H9 (cell line): ENCODE measurements around the gene RAI1. TPM values are rescaled to one million over a fixed set of nuclear protein-coding genes. Genes with fewer than 3 reads are reported as not detected.

ENCODE experiments used
- DNase-seq: peaks from one replicate; pipeline ENCODE4 v3.0.0-alpha.2; 2017
- H2AFZ ChIP-seq: one replicate; pipeline ENCODE4 v1.6.1; 2013; ENCODE audit warnings: mild to moderate bottlenecking, low read length, control low read depth, moderate library complexity
- H2AK5ac ChIP-seq: 2 replicates; pipeline ENCODE4 v1.6.1; 2013; ENCODE audit warnings: low read length, control low read depth, mixed read lengths; ENCODE audit not compliant: insufficient read length
- H2BK120ac ChIP-seq: one replicate; pipeline ENCODE4 v1.6.1; 2013; ENCODE audit warnings: low read depth, mild to moderate bottlenecking, low read length, control low read depth, inconsistent platforms; ENCODE audit not compliant: poor library complexity, severe bottlenecking
- H2BK12ac ChIP-seq: 2 replicates; pipeline ENCODE4 v1.6.1; 2013; ENCODE audit warnings: low read length, control low read depth, mixed read lengths, low read depth; ENCODE audit not compliant: insufficient read length
- H2BK15ac ChIP-seq: 2 replicates; pipeline ENCODE4 v1.6.1; 2013; ENCODE audit warnings: low read depth, low read length, control low read depth
- H2BK20ac ChIP-seq: one replicate; pipeline ENCODE4 v1.6.1; 2013; ENCODE audit warnings: low read depth, mild to moderate bottlenecking, low read length, control low read depth, inconsistent platforms; ENCODE audit not compliant: poor library complexity, severe bottlenecking
- H2BK5ac ChIP-seq: 2 replicates; pipeline ENCODE4 v1.6.1; 2013; ENCODE audit warnings: low read length, control low read depth, mixed read lengths; ENCODE audit not compliant: insufficient read length
- H3K14ac ChIP-seq: 2 replicates; pipeline ENCODE4 v1.6.1; 2013; ENCODE audit warnings: low read length, control low read depth; ENCODE audit not compliant: insufficient read depth
- H3K18ac ChIP-seq: 2 replicates; pipeline ENCODE4 v1.6.1; 2013; ENCODE audit warnings: low read depth, mild to moderate bottlenecking, mixed read lengths, low read length, control low read depth; ENCODE audit not compliant: insufficient read length
- H3K23ac ChIP-seq: 2 replicates; pipeline ENCODE4 v1.6.1; 2013; ENCODE audit warnings: low read length, control low read depth, mixed read lengths, low read depth; ENCODE audit not compliant: insufficient read length
- H3K23me2 ChIP-seq: 2 replicates; pipeline ENCODE4 v1.6.1; 2013; ENCODE audit warnings: low read depth, mild to moderate bottlenecking, mixed read lengths, low read length, control low read depth; ENCODE audit not compliant: insufficient read length, poor library complexity, severe bottlenecking
- H3K27ac ChIP-seq: 2 replicates; pipeline ENCODE4 v1.5.1; 2013; ENCODE audit warnings: low read length, control low read depth, mixed read lengths, low read depth; ENCODE audit not compliant: insufficient read length
- H3K27me3 ChIP-seq: 2 replicates; pipeline ENCODE4 v1.6.1; 2013; ENCODE audit warnings: low read length, control low read depth, inconsistent platforms; ENCODE audit not compliant: insufficient read depth
- H3K4ac ChIP-seq: 2 replicates; pipeline ENCODE4 v1.6.1; 2013; ENCODE audit warnings: low read depth, mild to moderate bottlenecking, control low read depth, inconsistent platforms, low read length, moderate library complexity
- H3K4me1 ChIP-seq: 2 replicates; pipeline ENCODE4 v1.6.1; 2013; ENCODE audit warnings: low read length, control low read depth, inconsistent platforms; ENCODE audit not compliant: insufficient read depth
- H3K4me2 ChIP-seq: 2 replicates; pipeline ENCODE4 v1.6.1; 2013; ENCODE audit warnings: low read length, control low read depth, mixed read lengths; ENCODE audit not compliant: insufficient read length, insufficient read depth
- H3K56ac ChIP-seq: 2 replicates; pipeline ENCODE4 v1.6.1; 2013; ENCODE audit warnings: low read depth, mild to moderate bottlenecking, mixed read lengths, low read length, control low read depth; ENCODE audit not compliant: insufficient read length
- H3K79me1 ChIP-seq: 2 replicates; pipeline ENCODE4 v1.6.1; 2013; ENCODE audit warnings: low read depth, mild to moderate bottlenecking, moderate library complexity, low read length, control low read depth, inconsistent platforms; ENCODE audit not compliant: insufficient read depth, poor library complexity, severe bottlenecking
- H3K79me2 ChIP-seq: 2 replicates; pipeline ENCODE4 v1.6.1; 2013; ENCODE audit warnings: low read length, control low read depth, inconsistent platforms; ENCODE audit not compliant: insufficient read depth
- H3K9ac ChIP-seq: 2 replicates; pipeline ENCODE4 v1.6.1; 2013; ENCODE audit warnings: low read length, control low read depth, mixed read lengths; ENCODE audit not compliant: insufficient read length; ENCODE audit errors: extremely low read depth
- H3K9me3 ChIP-seq: one replicate; pipeline ENCODE4 v1.6.1; 2013; ENCODE audit warnings: low read depth, low read length, inconsistent platforms; ENCODE audit not compliant: control insufficient read depth
- H3T11ph ChIP-seq: one replicate; pipeline ENCODE4 v1.6.1; 2013; ENCODE audit warnings: mild to moderate bottlenecking, low read length, control low read depth, inconsistent platforms
- H4K20me1 ChIP-seq: one replicate; pipeline ENCODE4 v1.6.1; 2013; ENCODE audit not compliant: control insufficient read depth, insufficient read length, insufficient read depth
- H4K5ac ChIP-seq: 2 replicates; pipeline ENCODE4 v1.6.1; 2013; ENCODE audit warnings: low read depth, mild to moderate bottlenecking, mixed read lengths, low read length, control low read depth; ENCODE audit not compliant: insufficient read length
- H4K8ac ChIP-seq: replicated peaks from 2 replicates; pipeline ENCODE4 v1.6.1; 2013; ENCODE audit warnings: low read length, control low read depth, mixed read lengths, low read depth; ENCODE audit not compliant: insufficient read length
- H4K91ac ChIP-seq: 2 replicates; pipeline ENCODE4 v1.6.1; 2013; ENCODE audit warnings: low read depth, mild to moderate bottlenecking, moderate library complexity, mixed read lengths, low read length, control low read depth; ENCODE audit not compliant: insufficient read length
- H3K27ac Mint-ChIP-seq, 3 experiments: 2 replicates in 2 of 3; 3 replicates in 1 of 3; pipeline ENCODE4 v1.8.0; 2020 to 2021; ENCODE audit warnings: mixed read lengths in 3 of 3, mild to moderate bottlenecking in 1 of 3, moderate library complexity in 1 of 3
- H3K27me3 Mint-ChIP-seq: 2 replicates; pipeline ENCODE4 v1.8.0; 2021; ENCODE audit warnings: low read depth, mild to moderate bottlenecking, moderate library complexity, mixed read lengths
- H3K36me3 Mint-ChIP-seq, 3 experiments: 2 replicates in 2 of 3; 3 replicates in 1 of 3; pipeline ENCODE4 v1.8.0; 2020 to 2021; ENCODE audit warnings: low read depth in 3 of 3, mixed read lengths in 3 of 3; ENCODE audit not compliant: insufficient read depth in 1 of 3
- H3K4me1 Mint-ChIP-seq, 2 experiments: 2 replicates each; pipeline ENCODE4 v1.8.0; 2020; ENCODE audit warnings: mixed read lengths in 2 of 2
- H3K4me3 Mint-ChIP-seq, 2 experiments: 2 replicates in 1 of 2; 3 replicates in 1 of 2; pipeline ENCODE4 v1.8.0; 2020 to 2021; ENCODE audit warnings: mild to moderate bottlenecking in 2 of 2, mixed read lengths in 2 of 2, moderate library complexity in 1 of 2
- H3K9me3 Mint-ChIP-seq, 2 experiments: 2 replicates in 1 of 2; 3 replicates in 1 of 2; pipeline ENCODE4 v1.8.0; 2020; ENCODE audit warnings: mild to moderate bottlenecking in 2 of 2, mixed read lengths in 2 of 2, moderate library complexity in 1 of 2
- WGBS: extraction: QIAGEN DNeasy Blood & Tissue Kit; methylation state at CpG from one replicate; pipeline ENCODE4 v1.1.7; 2013; ENCODE audit warnings: missing lambda C conversion rate, low lambda C conversion rate, mixed read lengths; ENCODE audit not compliant: insufficient read length; ENCODE audit errors: extremely low coverage; 5-methylcytosine and 5-hydroxymethylcytosine counted together
- total RNA-seq: library from RNA; stranded (reverse); gene quantifications from 2 replicates; pipeline ENCODE4 v1.2.1, GENCODE V29; 2021
- TF ChIP-seq, protein P1 (sequence below): fragments of 200-600 bp; sonication (generic); conservative IDR thresholded peaks from 3 replicates; pipeline ENCODE4 v1.8.0; 2021; ENCODE audit warnings: antibody characterized with exemption, mild to moderate bottlenecking

RAI1 gene
- total RNA-seq, 1 experiment from 2014 or later: 1.5 TPM

DNA sequence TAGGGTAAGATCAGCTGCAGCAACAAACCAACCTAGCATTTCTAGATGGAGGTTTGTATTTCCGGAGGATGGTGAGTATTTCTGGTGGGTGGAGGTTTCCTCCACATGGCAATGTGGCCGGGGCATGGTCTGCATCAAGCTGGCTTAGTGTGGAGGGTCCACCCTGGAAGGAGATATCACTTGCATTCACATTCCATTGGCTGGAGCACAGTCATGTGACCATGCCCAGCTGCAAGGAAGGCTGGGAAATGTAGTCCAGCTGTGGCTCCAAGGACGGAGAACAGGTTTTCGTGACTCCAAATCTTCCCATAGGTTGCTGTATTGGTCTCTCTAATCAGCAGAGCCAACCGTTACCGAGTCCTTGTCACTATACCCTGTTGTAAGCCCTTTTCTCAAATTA, 68.7 kb downstream of the RAI1 start:
- peak; percentile 98 for DNase-seq
- TF ChIP-seq, protein P1, sequence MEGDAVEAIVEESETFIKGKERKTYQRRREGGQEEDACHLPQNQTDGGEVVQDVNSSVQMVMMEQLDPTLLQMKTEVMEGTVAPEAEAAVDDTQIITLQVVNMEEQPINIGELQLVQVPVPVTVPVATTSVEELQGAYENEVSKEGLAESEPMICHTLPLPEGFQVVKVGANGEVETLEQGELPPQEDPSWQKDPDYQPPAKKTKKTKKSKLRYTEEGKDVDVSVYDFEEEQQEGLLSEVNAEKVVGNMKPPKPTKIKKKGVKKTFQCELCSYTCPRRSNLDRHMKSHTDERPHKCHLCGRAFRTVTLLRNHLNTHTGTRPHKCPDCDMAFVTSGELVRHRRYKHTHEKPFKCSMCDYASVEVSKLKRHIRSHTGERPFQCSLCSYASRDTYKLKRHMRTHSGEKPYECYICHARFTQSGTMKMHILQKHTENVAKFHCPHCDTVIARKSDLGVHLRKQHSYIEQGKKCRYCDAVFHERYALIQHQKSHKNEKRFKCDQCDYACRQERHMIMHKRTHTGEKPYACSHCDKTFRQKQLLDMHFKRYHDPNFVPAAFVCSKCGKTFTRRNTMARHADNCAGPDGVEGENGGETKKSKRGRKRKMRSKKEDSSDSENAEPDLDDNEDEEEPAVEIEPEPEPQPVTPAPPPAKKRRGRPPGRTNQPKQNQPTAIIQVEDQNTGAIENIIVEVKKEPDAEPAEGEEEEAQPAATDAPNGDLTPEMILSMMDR: no peak
- H3K56ac ChIP-seq: no peak overlapping the region
- H2AK5ac ChIP-seq: no peak overlapping the region
- H3K23me2 ChIP-seq: no peaks in the 10 kb centered on the region
- H3K9ac ChIP-seq: no peak overlapping the region
- H2BK20ac ChIP-seq: no peak overlapping the region
- no peak overlapping the region for H2AFZ ChIP-seq
- no peak overlapping the region for H2BK5ac ChIP-seq
- H4K8ac ChIP-seq: no peak overlapping the region
- H3K18ac ChIP-seq: no peak overlapping the region
- Mint-ChIP-seq H3K36me3 (peaks cover 0 to 2% (median 0%) of the 10 kb centered on the region in 3 experiments; a peak in 1 of 7 replicates), H3K4me3 (peak overlapping the region in 1 of 2 experiments; percentile 7; a peak in 2 of 5 replicates), H3K27ac (peak overlapping the region in 1 of 3 experiments; percentile 4; a peak in 2 of 7 replicates), H3K4me1 (peaks cover 36 to 45% of the 10 kb centered on the region in 2 experiments), H3K9me3 (no peaks in the 10 kb centered on the region), H3K27me3 (peaks cover 4% of the 10 kb centered on the region)
- H3K4me2 ChIP-seq: peak overlapping the region; percentile 7
- H3K4me1 ChIP-seq: peaks cover 11% of the 10 kb centered on the region
- no peak overlapping the region for H2BK12ac ChIP-seq
- H3K4ac ChIP-seq: no peak overlapping the region
- H4K5ac ChIP-seq: no peak overlapping the region
- H3K79me2 ChIP-seq: no peaks in the 10 kb centered on the region
- H4K91ac ChIP-seq: no peak overlapping the region
- no peak overlapping the region for H3K23ac ChIP-seq
- H2BK120ac ChIP-seq: no peak overlapping the region
- no peak overlapping the region for H2BK15ac ChIP-seq
- H3K27ac ChIP-seq: no peak overlapping the region
- no peaks in the 10 kb centered on the region for H3K9me3 ChIP-seq
- no peak overlapping the region for H3T11ph ChIP-seq
- no peak overlapping the region for H3K14ac ChIP-seq
- H3K27me3 ChIP-seq: no peaks in the 10 kb centered on the region
- no peaks in the 10 kb centered on the region for H3K79me1 ChIP-seq
- no CpG with 5 or more reads among the region's 6 CpGs for WGBS
- H4K20me1 ChIP-seq: no peaks in the 10 kb centered on the region
